OCI-LY7 (cell line): ENCODE measurements around the gene BCHE. TPM values are rescaled to one million over a fixed set of nuclear protein-coding genes. Genes with fewer than 3 reads are reported as not detected.

Experiments used
- BruUV-seq: library from RNA; stranded (reverse); fragments of 400-500 nt; replicated peaks from 2 replicates; lab custom pipeline; 2021; lab: Mats Ljungman, UMichigan
- CTCF ChIA-PET: fragments of 300-600 bp; sonication (Branson Sonifier 250); formaldehyde crosslinking; loops from one replicate; lab custom pipeline; 2022; ENCODE audit warnings: antibody characterized with exemption; ENCODE audit not compliant: unreplicated experiment; lab: Charles Lee
- POLR2A ChIA-PET: fragments of 300-600 bp; sonication (Branson Sonifier 250); formaldehyde crosslinking; loops from one replicate; lab custom pipeline; 2022; ENCODE audit warnings: antibody characterized with exemption; lab: Charles Lee
- DNase-seq: peaks from one replicate; pipeline ENCODE4 v3.0.0-alpha.2; 2015; ENCODE audit warnings: low spot score
- H2AFZ ChIP-seq: fragments of 200-600 bp; sonication (generic), shearing (Covaris generic); 2 replicates; pipeline ENCODE4 v1.6.1; 2014; ENCODE audit warnings: mild to moderate bottlenecking, antibody characterized with exemption, low read length, moderate library complexity
- H3K27ac ChIP-seq: fragments of 200-600 bp; sonication (generic); 2 replicates; pipeline ENCODE4 v1.5.1; 2014; ENCODE audit warnings: mixed run types, low read depth, mild to moderate bottlenecking, moderate library complexity, low read length, inconsistent platforms; ENCODE audit not compliant: poor library complexity, severe bottlenecking
- H3K36me3 ChIP-seq: fragments of 200-600 bp; sonication (generic); 2 replicates; pipeline ENCODE4 v1.6.1; 2014; ENCODE audit warnings: mild to moderate bottlenecking, antibody characterized with exemption, low read length, moderate library complexity, mixed read lengths; ENCODE audit not compliant: insufficient read depth
- H3K4me1 ChIP-seq: fragments of 200-600 bp; sonication (generic); 2 replicates; pipeline ENCODE4 v1.5.1; 2014; ENCODE audit warnings: mild to moderate bottlenecking, low read length; ENCODE audit not compliant: insufficient read depth, poor library complexity, severe bottlenecking
- H3K4me2 ChIP-seq: fragments of 200-600 bp; sonication (generic); 2 replicates; pipeline ENCODE4 v1.6.1; 2014; ENCODE audit warnings: mild to moderate bottlenecking, low read length
- H3K4me3 ChIP-seq: fragments of 200-600 bp; sonication (generic); 2 replicates; pipeline ENCODE4 v1.5.1; 2014; ENCODE audit warnings: mild to moderate bottlenecking, low read depth, low read length; ENCODE audit not compliant: poor library complexity, severe bottlenecking
- H3K79me2 ChIP-seq: fragments of 200-600 bp; sonication (generic); 2 replicates; pipeline ENCODE4 v1.6.1; 2016; ENCODE audit warnings: low read depth, mild to moderate bottlenecking, low read length, moderate library complexity, mixed read lengths; ENCODE audit not compliant: insufficient read depth
- H3K9me2 ChIP-seq: fragments of 200-600 bp; sonication (generic); 2 replicates; pipeline ENCODE4 v1.6.1; 2016; ENCODE audit warnings: mild to moderate bottlenecking, low read length, mixed read lengths; ENCODE audit not compliant: insufficient read depth
- H3K9me3 ChIP-seq: fragments of 200-600 bp; sonication (generic); 2 replicates; pipeline ENCODE4 v1.6.1; 2014; ENCODE audit warnings: mild to moderate bottlenecking, mixed run types, low read length, mixed read lengths
- H4K20me1 ChIP-seq: fragments of 200-600 bp; sonication (generic); 2 replicates; pipeline ENCODE4 v1.6.1; 2014; ENCODE audit warnings: mild to moderate bottlenecking, antibody characterized with exemption, low read length, moderate library complexity, mixed read lengths; ENCODE audit not compliant: insufficient read depth
- CTCF ChIP-seq: fragments of 200-600 bp; sonication (generic); conservative IDR thresholded peaks from 2 replicates; pipeline ENCODE4 v1.5.1; 2014; ENCODE audit warnings: mild to moderate bottlenecking, antibody characterized with exemption, low read length, moderate library complexity, mixed read lengths
- EZH2phosphoT487 ChIP-seq: fragments of 200-600 bp; sonication (generic); IDR thresholded peaks from 2 replicates; pipeline ENCODE4 v1.6.1; 2018; ENCODE audit warnings: low read depth, borderline replicate concordance, mild to moderate bottlenecking, mixed run types, antibody characterized with exemption, low read length, moderate library complexity, mixed read lengths
- intact Hi-C: fragments of 100-400 bp; cut with micrococcal nuclease; formaldehyde crosslinking; loops from one replicate; pipeline ENCODE4 v1.10.0; 2022; ENCODE audit not compliant: unreplicated experiment
- total RNA-seq, 2 experiments: library from RNA; depleted of rRNA in 1 of 2; stranded (reverse); fragments of >200 nt in 1 of 2; shearing (Covaris generic) in 1 of 2; gene quantifications; 2 replicates each; pipeline ENCODE4 v1.2.3, GENCODE V29; 2014 to 2022

The BCHE gene
- total RNA-seq, 2 experiments from 2014 or later: not detected

DNA sequence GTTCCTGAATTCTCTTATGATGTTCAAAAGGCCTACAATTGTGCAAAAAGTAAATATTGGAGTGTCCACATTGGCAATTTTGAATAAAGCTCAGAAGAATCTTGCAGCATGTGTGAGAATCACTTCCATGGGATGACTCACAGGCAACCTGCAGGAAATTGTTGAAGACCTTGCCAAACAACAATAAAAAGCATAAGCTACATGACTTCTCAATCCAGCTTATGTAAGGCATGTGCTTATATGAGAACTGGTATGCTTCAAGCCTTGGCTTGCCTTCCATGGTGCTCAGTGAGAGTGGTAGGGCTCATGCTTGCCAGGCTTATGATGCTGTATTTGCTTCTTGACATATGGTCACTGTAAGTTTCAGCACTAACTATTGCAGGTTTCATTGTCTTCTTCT is 18.4 kb upstream of the BCHE start:
- no peak overlapping the region for H3K27ac ChIP-seq
- no peaks in the 10 kb centered on the region for H3K4me1 ChIP-seq
- no peak for DNase-seq
- no TSS peak for BruUV-seq
- ChIA-PET POLR2A (no interaction called here), CTCF (no interaction called here)
- H3K4me3 ChIP-seq: no peak overlapping the region
- intact Hi-C loops: no loop called here
- H4K20me1 ChIP-seq: no peaks in the 10 kb centered on the region
- H3K9me2 ChIP-seq: no peaks in the 10 kb centered on the region
- no peak overlapping the region for H2AFZ ChIP-seq
- no peaks in the 10 kb centered on the region for H3K79me2 ChIP-seq
- no peak for TF ChIP-seq EZH2phosphoT487
- H3K9me3 ChIP-seq: no peaks in the 10 kb centered on the region
- no peak overlapping the region for H3K4me2 ChIP-seq
- H3K36me3 ChIP-seq: no peaks in the 10 kb centered on the region

DNA sequence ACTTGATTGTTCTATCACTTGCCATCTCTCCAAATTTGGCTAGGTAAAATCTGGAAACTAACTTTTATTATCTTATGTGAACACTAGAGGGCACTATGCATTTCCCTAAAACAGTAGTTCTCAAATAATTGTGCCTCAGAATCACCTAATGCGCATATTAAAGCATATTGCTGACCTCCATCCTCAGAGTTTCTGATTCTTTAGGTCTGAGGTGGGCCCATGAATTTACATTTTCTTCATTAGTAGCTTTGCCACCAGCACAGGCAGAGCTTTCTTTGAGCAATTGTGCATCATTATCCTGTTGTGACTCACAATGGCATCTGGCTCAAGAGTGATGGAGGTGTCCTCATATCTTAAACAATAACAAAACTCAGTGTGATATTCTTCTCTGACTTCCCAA is 17.5 kb upstream of the BCHE start:
- ChIA-PET POLR2A (interaction anchor here (0.7 kb wide), 1 partner anchor 9 kb away, joined by 3 read pairs; no protein-coding TSS in a partner anchor), CTCF (no interaction called here)
- H3K9me2 ChIP-seq: no peaks in the 10 kb centered on the region
- DNase-seq: peak; percentile 33
- H3K4me3 ChIP-seq: no peak overlapping the region
- H3K4me1 ChIP-seq: no peaks in the 10 kb centered on the region
- H3K36me3 ChIP-seq: no peaks in the 10 kb centered on the region
- H4K20me1 ChIP-seq: no peaks in the 10 kb centered on the region
- intact Hi-C loops: no loop called here
- no peak overlapping the region for H3K27ac ChIP-seq
- H3K9me3 ChIP-seq: no peaks in the 10 kb centered on the region
- no peaks in the 10 kb centered on the region for H3K79me2 ChIP-seq
- no peak for TF ChIP-seq EZH2phosphoT487
- peak; percentile 81 for TF ChIP-seq CTCF
- H3K4me2 ChIP-seq: no peak overlapping the region
- H2AFZ ChIP-seq: no peak overlapping the region
- no TSS peak for BruUV-seq

DNA sequence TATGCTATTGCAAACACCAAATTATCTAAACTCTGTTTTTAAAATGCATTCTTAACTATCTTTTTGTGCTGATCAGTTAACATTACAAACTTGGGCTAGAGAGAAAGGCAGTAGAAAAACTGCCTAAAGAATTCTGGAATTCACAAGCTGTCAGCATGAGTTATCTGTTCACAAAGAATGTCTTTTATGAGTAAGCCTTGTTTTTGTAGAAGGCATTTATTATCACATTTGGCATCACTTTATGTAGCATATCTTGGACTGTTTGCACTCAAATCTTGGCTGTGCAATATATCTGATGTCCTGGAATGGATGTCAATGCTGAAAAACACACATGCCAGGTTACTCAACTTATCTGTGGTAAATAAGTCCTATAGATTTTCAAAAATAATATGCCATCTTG is 15.5 kb upstream of the BCHE start:
- TF ChIP-seq EZH2phosphoT487 (no peak), CTCF (no peak)
- intact Hi-C loops: no loop called here
- CTCF ChIA-PET: no interaction called here

More for the DNA sequence above, 15.5 kb upstream of the BCHE start:
- POLR2A ChIA-PET: interaction anchor here (0.6 kb wide), 1 partner anchor 152 kb away, joined by 4 read pairs; no protein-coding TSS in a partner anchor
- Histone ChIP-seq H2AFZ (no peak overlapping the region), H3K4me2 (no peak overlapping the region), H3K4me1 (no peaks in the 10 kb centered on the region), H3K36me3 (no peaks in the 10 kb centered on the region), H3K4me3 (no peak overlapping the region), H3K9me2 (no peaks in the 10 kb centered on the region), H3K79me2 (no peaks in the 10 kb centered on the region), H4K20me1 (no peaks in the 10 kb centered on the region), H3K27ac (no peak overlapping the region), H3K9me3 (no peaks in the 10 kb centered on the region)
- DNase-seq: no peak
- no TSS peak for BruUV-seq
